Measurements from ENCODE around the gene KCNF1.

Gene KCNF1

GRCh38 chr2:10891390-10891789 is 20.3 kb upstream of the KCNF1 start:
- no peak for ATAC-seq
- no peaks in the 10 kb centered on the region for H3K36me3 Mint-ChIP-seq

GRCh38 chr2:10891848-10892247 is 19.9 kb upstream of the KCNF1 start:
- Mint-ChIP-seq H3K4me3 (no peak overlapping the region), H3K27ac (no peak overlapping the region), H3K36me3 (no peaks in the 10 kb centered on the region), H3K4me1 (no peaks in the 10 kb centered on the region), H3K9me3 (no peaks in the 10 kb centered on the region)
- no peak for ATAC-seq
- DNase-seq (ENCODE audit: low spot score in 2 of 2), result no peak

More at GRCh38 chr2:10891390-10891789, 20.3 kb upstream of the KCNF1 start:
- H3K27ac Mint-ChIP-seq, result no peak overlapping the region
- H3K4me3 Mint-ChIP-seq, result no peak overlapping the region
- no peaks in the 10 kb centered on the region for H3K4me1 Mint-ChIP-seq
- no peak for DNase-seq (ENCODE audit: low spot score in 2 of 2)
- no peaks in the 10 kb centered on the region for H3K9me3 Mint-ChIP-seq

GRCh38 chr2:10892316-10892715 is 19.4 kb upstream of the KCNF1 start:
- ATAC-seq (no peak), DNase-seq (ENCODE audit: low spot score in 2 of 2) (no peak)
- Mint-ChIP-seq H3K9me3 (no peaks in the 10 kb centered on the region), H3K4me3 (no peak overlapping the region), H3K27ac (no peak overlapping the region), H3K4me1 (no peaks in the 10 kb centered on the region), H3K36me3 (no peaks in the 10 kb centered on the region)

- no peak for DNase-seq (ENCODE audit: low spot score in 2 of 2)
- no peaks in the 10 kb centered on the region for H3K4me1 Mint-ChIP-seq
- no peak overlapping the region for H3K4me3 Mint-ChIP-seq
- no peaks in the 10 kb centered on the region for H3K36me3 Mint-ChIP-seq
- no peaks in the 10 kb centered on the region for H3K9me3 Mint-ChIP-seq
- ATAC-seq, result no peak
- H3K27ac Mint-ChIP-seq, result no peak overlapping the region
Measured at GRCh38 chr2:10892796-10893350, 18.9 kb upstream of the KCNF1 start.

- no peaks in the 10 kb centered on the region for H3K36me3 Mint-ChIP-seq
- H3K4me1 Mint-ChIP-seq, result no peaks in the 10 kb centered on the region
- no peak overlapping the region for H3K27ac Mint-ChIP-seq
- no peaks in the 10 kb centered on the region for H3K9me3 Mint-ChIP-seq
- no peak overlapping the region for H3K4me3 Mint-ChIP-seq
- DNase-seq (ENCODE audit: low spot score in 2 of 2) (no peak), ATAC-seq (no peak)
Measured at GRCh38 chr2:10894264-10894935, 17.3 kb upstream of the KCNF1 start.

- no peaks in the 10 kb centered on the region for H3K4me1 Mint-ChIP-seq
- H3K9me3 Mint-ChIP-seq, result no peaks in the 10 kb centered on the region
- ATAC-seq, result no peak
- DNase-seq (ENCODE audit: low spot score in 2 of 2), result no peak
- no peak overlapping the region for H3K4me3 Mint-ChIP-seq
- no peaks in the 10 kb centered on the region for H3K36me3 Mint-ChIP-seq
- H3K27ac Mint-ChIP-seq, result no peak overlapping the region
Measured at GRCh38 chr2:10895231-10895630, 16.5 kb upstream of the KCNF1 start.

- Mint-ChIP-seq H3K4me3 (no peak overlapping the region), H3K9me3 (no peaks in the 10 kb centered on the region), H3K4me1 (no peaks in the 10 kb centered on the region), H3K27ac (no peak overlapping the region), H3K36me3 (no peaks in the 10 kb centered on the region)
- DNase-seq (ENCODE audit: low spot score in 2 of 2), result no peak
- ATAC-seq, result no peak
Measured at GRCh38 chr2:10897956-10898355, 13.8 kb upstream of the KCNF1 start.

GRCh38 chr2:10900216-10901109 is 11.3 kb upstream of the KCNF1 start:
- DNase-seq (ENCODE audit: low spot score in 2 of 2) (no peak), ATAC-seq (peak; percentile 44)
- Mint-ChIP-seq H3K27ac (no peak overlapping the region), H3K9me3 (no peaks in the 10 kb centered on the region), H3K36me3 (no peaks in the 10 kb centered on the region), H3K4me3 (no peak overlapping the region), H3K4me1 (no peaks in the 10 kb centered on the region)

- H3K4me3 Mint-ChIP-seq, result no peak overlapping the region
- ATAC-seq (no peak), DNase-seq (ENCODE audit: low spot score in 2 of 2) (no peak)
- H3K36me3 Mint-ChIP-seq, result no peaks in the 10 kb centered on the region
- H3K27ac Mint-ChIP-seq, result no peak overlapping the region
- no peaks in the 10 kb centered on the region for H3K9me3 Mint-ChIP-seq
- H3K4me1 Mint-ChIP-seq, result no peaks in the 10 kb centered on the region
Measured at GRCh38 chr2:10901160-10901939, 10.4 kb upstream of the KCNF1 start.

GRCh38 chr2:10903861-10904210 is 7.9 kb upstream of the KCNF1 start:
- no peaks in the 10 kb centered on the region for H3K9me3 Mint-ChIP-seq
- H3K4me3 Mint-ChIP-seq, result no peak overlapping the region
- DNase-seq (ENCODE audit: low spot score in 2 of 2) (no peak), ATAC-seq (no peak)
- no peak overlapping the region for H3K27ac Mint-ChIP-seq
- H3K36me3 Mint-ChIP-seq, result no peaks in the 10 kb centered on the region
- no peaks in the 10 kb centered on the region for H3K4me1 Mint-ChIP-seq

- Mint-ChIP-seq H3K36me3 (no peaks in the 10 kb centered on the region), H3K4me1 (no peaks in the 10 kb centered on the region), H3K4me3 (no peak overlapping the region), H3K27ac (no peak overlapping the region), H3K9me3 (no peaks in the 10 kb centered on the region)
- no peak for DNase-seq (ENCODE audit: low spot score in 2 of 2)
- no peak for ATAC-seq
Measured at GRCh38 chr2:10904455-10904854, 7.3 kb upstream of the KCNF1 start.

- Mint-ChIP-seq H3K9me3 (no peaks in the 10 kb centered on the region), H3K4me3 (no peak overlapping the region), H3K36me3 (no peaks in the 10 kb centered on the region), H3K4me1 (no peaks in the 10 kb centered on the region), H3K27ac (no peak overlapping the region)
- peak; percentile 31 for ATAC-seq
- no peak for DNase-seq (ENCODE audit: low spot score in 2 of 2)
Measured at GRCh38 chr2:10905006-10905861, 6.5 kb upstream of the KCNF1 start.

- DNase-seq (ENCODE audit: low spot score in 2 of 2) (no peak), ATAC-seq (no peak)
- no peaks in the 10 kb centered on the region for H3K9me3 Mint-ChIP-seq
- no peaks in the 10 kb centered on the region for H3K36me3 Mint-ChIP-seq
- peaks cover 2% of the 10 kb centered on the region for H3K4me1 Mint-ChIP-seq
- H3K4me3 Mint-ChIP-seq, result no peak overlapping the region
- H3K27ac Mint-ChIP-seq, result no peak overlapping the region
Measured at GRCh38 chr2:10905862-10906143, 5.9 kb upstream of the KCNF1 start.

GRCh38 chr2:10906926-10907625 is 4.7 kb upstream of the KCNF1 start:
- H3K9me3 Mint-ChIP-seq, result no peaks in the 10 kb centered on the region
- H3K27ac Mint-ChIP-seq, result no peak overlapping the region
- peaks cover 6% of the 10 kb centered on the region for H3K4me1 Mint-ChIP-seq
- no peak overlapping the region for H3K4me3 Mint-ChIP-seq
- H3K36me3 Mint-ChIP-seq, result no peaks in the 10 kb centered on the region
- DNase-seq (ENCODE audit: low spot score in 2 of 2), result no peak
- peak; percentile 42 for ATAC-seq

All from stimulated activated effector memory CD8-positive, alpha-beta T cell treated with anti-CD3 and anti-CD28 coated beads, Interleukin-12 subunit alpha, Interleukin-12 subunit beta, amount 100 ng/mL, for 72 hours (primary cell).